ENCODE results near the gene TLDC2.

- TF ChIP-seq CTCF (IDR thresholded peaks at IDR 0.05) (no peak), ZFX (IDR thresholded peaks at IDR 0.05; ENCODE audit: borderline replicate concordance) (no peak)
Measured at GRCh38 chr20:36917943-36918342, 42.0 kb downstream of the TLDC2 start.
